HG03095 (cell line): ENCODE results near the gene ZNF362.

Source experiments
- ATAC-seq: cut with Tn5 transposase; IDR thresholded peaks from one replicate; pipeline ENCODE4 v1.9.1; 2021; ENCODE audit warnings: moderate library complexity; ENCODE audit not compliant: unreplicated experiment

Gene ZNF362

GRCh38 chr1:33267468-33268205 lies 11.3 kb downstream of the ZNF362 start:
- no peak for ATAC-seq

- ATAC-seq: no peak
Measured at GRCh38 chr1:33268457-33268856, 12.2 kb downstream of the ZNF362 start.

DNA sequence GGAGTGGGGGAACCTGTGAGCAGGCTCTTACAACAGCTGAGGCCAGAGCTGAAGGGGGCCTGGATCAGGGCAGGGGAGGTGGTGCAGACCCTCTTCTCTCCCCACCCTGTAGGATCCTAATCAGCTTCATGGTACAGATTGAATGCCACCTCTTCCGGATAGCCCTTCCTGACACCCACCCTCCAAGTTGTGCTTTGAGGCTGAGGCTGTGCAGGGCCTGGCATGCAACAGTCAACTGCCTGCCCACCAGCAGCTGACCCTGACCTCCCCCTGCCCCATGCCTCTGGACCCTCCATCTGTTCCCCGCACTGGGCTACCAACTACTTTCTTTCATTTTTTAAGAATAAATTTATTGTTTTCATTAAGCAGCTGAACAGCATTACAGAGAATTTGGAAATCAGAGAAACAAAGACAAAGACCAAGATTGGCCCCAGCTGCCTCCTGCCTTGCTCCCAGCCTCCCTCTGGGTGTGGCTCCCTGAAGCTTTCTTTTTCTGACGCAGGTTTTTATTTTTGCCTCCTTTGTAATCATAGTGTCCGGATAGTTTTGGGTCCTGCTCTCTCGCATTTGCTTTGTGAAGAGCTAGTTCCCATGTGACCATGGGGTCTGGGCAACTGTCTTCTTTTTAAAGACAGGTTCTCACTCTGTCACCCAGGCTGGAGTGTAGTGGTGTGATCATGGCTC lies 12.8 kb downstream of the ZNF362 start:
- no peak for ATAC-seq

DNA sequence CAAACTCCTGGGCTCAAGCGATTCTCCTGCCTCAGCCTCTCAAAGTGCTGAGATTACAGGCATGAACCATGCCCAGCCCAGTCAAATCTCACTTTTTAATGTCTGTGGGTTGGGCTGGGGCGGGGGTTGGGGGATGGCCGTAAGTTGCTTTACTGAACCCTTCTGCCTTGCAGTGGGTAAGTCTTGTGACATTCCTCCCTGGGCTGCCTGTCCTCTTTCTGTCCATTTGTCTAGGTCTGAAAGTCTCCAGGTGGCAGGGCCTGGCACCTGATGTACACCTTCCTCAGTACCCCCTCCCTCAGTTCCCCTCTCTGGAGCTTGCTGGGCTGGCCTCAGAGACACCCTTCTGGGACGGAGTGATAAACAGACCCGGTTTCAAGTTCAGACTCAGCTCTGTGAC lies 13.3 kb downstream of the ZNF362 start:
- no peak for ATAC-seq

DNA sequence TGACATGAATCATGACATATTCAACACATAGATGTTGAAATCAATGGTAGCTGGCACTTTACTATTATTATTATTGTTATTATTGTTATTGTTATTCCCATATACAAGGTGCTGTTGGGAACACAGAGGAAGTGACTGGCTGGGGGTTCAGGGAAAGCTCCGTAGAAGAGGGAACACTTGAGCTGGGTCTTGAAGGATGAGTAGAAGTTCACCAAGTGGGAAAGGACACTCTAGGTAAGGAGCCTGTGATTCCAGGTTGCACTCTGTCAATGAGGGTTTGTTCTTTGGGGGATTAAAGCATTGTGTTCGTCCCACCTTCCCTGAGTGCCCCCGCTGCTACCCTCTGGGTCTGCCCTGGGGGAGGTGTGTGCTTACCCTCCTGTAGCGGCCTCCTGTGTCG lies 14.1 kb downstream of the ZNF362 start:
- ATAC-seq: no peak

GRCh38 chr1:33270808-33271465 lies 14.6 kb downstream of the ZNF362 start:
- ATAC-seq: no peak

- ATAC-seq: no peak
Measured at GRCh38 chr1:33271666-33272505, 15.6 kb downstream of the ZNF362 start.

DNA sequence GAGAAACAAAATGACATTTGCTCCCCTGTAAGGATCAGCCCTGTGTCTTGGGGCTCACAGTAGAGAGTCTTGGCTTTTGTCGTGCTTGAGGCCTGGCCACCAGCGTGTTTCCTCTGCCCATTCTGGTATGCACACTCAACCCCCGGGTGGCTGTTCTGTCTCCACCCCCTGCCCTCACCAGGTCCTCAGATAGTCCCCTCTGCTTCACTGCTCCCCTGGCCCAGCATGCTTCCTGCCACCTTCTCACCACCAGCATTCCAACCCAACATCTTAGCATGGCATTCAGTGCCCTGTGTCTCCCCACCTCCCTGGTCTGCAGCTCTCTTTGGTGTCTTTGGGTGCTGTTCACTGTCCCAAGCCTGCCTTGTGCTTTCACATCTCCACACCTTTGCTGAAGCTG lies 16.2 kb downstream of the ZNF362 start:
- no peak for ATAC-seq

GRCh38 chr1:33272930-33273329 lies 16.6 kb downstream of the ZNF362 start:
- no peak for ATAC-seq

GRCh38 chr1:33273406-33273805 lies 17.1 kb downstream of the ZNF362 start:
- ATAC-seq: no peak

DNA sequence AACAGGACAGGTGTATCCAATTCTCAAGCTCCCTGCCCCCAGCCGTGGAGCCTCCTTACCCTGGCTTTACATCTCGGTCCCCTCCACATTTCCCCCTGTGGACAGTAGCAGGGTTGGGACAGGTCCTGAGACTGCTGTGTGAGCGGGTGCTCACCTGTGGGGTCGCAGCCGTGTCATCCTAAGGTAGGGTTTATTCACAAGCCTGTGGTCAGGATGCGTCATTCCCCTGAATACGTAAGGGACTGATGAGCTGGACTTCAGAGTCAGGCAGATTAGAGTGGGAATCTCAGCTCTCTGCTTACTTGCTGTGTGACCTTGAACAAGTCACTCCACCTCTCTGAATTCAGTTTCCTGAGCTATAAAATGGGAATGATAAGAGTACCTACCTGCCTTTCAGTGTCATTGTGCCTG lies 17.7 kb downstream of the ZNF362 start:
- no peak for ATAC-seq

- ATAC-seq: no peak
Measured at GRCh38 chr1:33274446-33274845, 18.2 kb downstream of the ZNF362 start.

DNA sequence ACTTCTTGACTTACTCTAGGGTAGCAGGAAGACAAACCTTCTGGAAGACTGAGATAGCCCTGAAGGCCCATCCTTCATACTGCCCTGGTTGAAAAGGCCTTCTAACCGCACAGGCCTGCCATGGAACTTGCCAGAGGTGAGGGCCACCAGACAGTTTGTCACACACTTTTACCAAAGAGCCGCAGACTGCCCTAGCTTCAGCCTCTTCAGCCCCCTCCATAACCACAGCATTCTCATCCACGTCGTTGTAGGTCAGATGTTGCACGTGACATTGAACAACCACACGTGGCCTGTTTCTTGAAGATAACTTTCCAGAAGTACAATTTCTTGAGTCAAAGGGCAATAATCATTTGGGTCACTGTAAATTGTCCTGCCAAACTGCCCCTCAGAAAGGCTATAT lies 18.9 kb downstream of the ZNF362 start:
- no peak for ATAC-seq

- ATAC-seq: no peak
Measured at GRCh38 chr1:33275706-33276572, 19.6 kb downstream of the ZNF362 start.

DNA sequence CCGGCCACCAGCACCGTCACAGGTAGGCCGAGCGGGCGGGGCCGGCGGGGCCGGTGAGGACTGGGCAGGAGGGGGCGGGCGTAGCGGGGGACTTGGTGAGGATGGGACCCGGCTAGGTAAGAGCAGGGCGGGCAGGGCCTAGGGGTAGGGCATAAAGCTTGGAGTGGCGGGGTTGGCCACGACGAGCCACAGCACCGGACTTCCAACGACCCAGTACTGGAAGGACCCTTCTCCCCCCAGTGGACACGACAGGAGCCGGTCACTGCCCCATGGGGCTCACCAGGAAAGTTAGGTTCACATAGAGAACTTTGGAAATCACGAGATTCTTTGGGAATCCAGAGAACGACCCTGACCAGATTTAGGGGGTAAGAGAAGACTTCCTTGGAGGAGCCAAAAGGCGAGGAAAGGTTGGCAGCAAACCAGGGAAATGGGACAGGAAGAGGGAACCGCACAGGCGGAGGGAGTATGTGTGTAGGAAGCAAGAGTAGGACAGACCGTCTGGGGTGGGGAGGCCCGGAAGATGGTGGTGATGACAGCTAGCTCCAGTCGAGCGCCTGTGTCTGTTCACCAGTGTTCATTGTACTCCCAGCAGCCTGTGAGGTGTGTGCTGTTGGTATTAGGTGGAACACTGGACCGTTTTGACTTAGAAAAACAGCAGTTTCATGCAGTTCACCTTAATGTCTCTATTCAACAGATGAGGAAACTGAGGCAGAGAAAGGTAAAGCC lies 20.4 kb downstream of the ZNF362 start:
- ATAC-seq: no peak

- ATAC-seq: no peak
Measured at GRCh38 chr1:33277488-33278084, 21.3 kb downstream of the ZNF362 start.

DNA sequence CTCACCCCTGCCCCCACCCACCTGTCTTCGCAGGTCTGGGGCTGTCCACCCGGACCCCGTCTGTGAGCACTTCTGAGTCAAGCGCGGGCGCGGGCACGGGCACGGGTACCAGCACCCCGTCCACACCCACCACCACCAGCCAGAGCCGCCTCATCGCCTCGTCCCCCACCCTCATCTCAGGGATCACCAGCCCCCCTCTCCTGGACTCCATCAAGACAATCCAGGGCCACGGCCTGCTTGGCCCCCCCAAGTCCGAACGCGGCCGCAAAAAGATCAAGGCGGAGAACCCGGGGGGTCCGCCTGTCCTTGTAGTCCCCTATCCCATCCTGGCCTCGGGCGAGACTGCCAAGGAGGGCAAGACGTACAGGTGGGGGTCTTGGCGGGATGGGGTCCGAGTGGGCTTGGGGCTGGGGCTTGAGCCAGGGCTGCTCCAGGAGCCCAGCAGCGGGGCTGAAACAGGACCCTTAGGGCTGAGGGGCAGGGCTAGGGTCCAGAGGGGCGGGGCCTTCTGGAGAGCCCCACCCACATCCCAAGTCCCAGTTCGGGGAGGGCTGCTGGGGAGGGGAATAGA lies 23.9 kb downstream of the ZNF362 start:
- no peak for ATAC-seq

- ATAC-seq: no peak
Measured at GRCh38 chr1:33281554-33282303, 25.4 kb downstream of the ZNF362 start.
